Measurements from ENCODE around the gene STOM. TPM values are rescaled to one million over a fixed set of nuclear protein-coding genes. Genes with fewer than 3 reads are reported as not detected.

STOM gene
- total RNA-seq, 1 donor, result 114 TPM

- Histone ChIP-seq H4K20me1 (ENCODE audit: insufficient read depth, low read length) (peaks cover 36% of the 10 kb centered on the region), H3K4me2 (ENCODE audit: insufficient read depth, low read length) (peak overlapping the region; percentile 84), H3K4me3 (ENCODE audit: insufficient read depth, low read length) (peak overlapping the region; percentile 67), H3K9me3 (ENCODE audit: low read depth, low read length) (no peaks in the 10 kb centered on the region), H3K27ac (ENCODE audit: low read depth, low read length) (no peak overlapping the region), H3K79me2 (ENCODE audit: insufficient read depth, low read length) (peaks cover 49% of the 10 kb centered on the region), H3K36me3 (ENCODE audit: insufficient read depth, low read length) (peaks cover 43% of the 10 kb centered on the region), H2AFZ (ENCODE audit: low read length) (no peak overlapping the region), H3K27me3 (ENCODE audit: insufficient read depth, low read length) (no peaks in the 10 kb centered on the region), H3K4me1 (ENCODE audit: insufficient read depth, low read length) (peaks cover 22% of the 10 kb centered on the region)
- no peak for DNase-seq (ENCODE audit: insufficient read length, low spot score, missing footprints)
- TF ChIP-seq CTCF (IDR thresholded peaks at IDR 0.05; ENCODE audit: extremely low read depth, low read depth, low read length), result no peak
Observed at GRCh38 chr9:121300283-121301119, 69.5 kb downstream of the STOM start.

GRCh38 chr9:121299467-121300282 lies 70.4 kb downstream of the STOM start:
- Histone ChIP-seq H3K36me3 (ENCODE audit: insufficient read depth, low read length) (peaks cover 40% of the 10 kb centered on the region), H3K4me1 (ENCODE audit: insufficient read depth, low read length) (peaks cover 18% of the 10 kb centered on the region), H3K27me3 (ENCODE audit: insufficient read depth, low read length) (no peaks in the 10 kb centered on the region), H3K79me2 (ENCODE audit: insufficient read depth, low read length) (peaks cover 55% of the 10 kb centered on the region), H2AFZ (ENCODE audit: low read length) (no peak overlapping the region), H3K4me2 (ENCODE audit: insufficient read depth, low read length) (peak overlapping the region; percentile 84), H3K27ac (ENCODE audit: low read depth, low read length) (peak overlapping the region; percentile 50), H3K9me3 (ENCODE audit: low read depth, low read length) (no peaks in the 10 kb centered on the region), H3K4me3 (ENCODE audit: insufficient read depth, low read length) (peak overlapping the region; percentile 67), H4K20me1 (ENCODE audit: insufficient read depth, low read length) (peaks cover 36% of the 10 kb centered on the region)
- DNase-seq (ENCODE audit: insufficient read length, low spot score, missing footprints), result peak; percentile 94
- TF ChIP-seq CTCF (IDR thresholded peaks at IDR 0.05; ENCODE audit: extremely low read depth, low read depth, low read length), result no peak

- H3K4me3 ChIP-seq (ENCODE audit: insufficient read depth, low read length), result peak overlapping the region; percentile 67
- H3K27ac ChIP-seq (ENCODE audit: low read depth, low read length), result peak overlapping the region; percentile 50
- TF ChIP-seq CTCF (IDR thresholded peaks at IDR 0.05; ENCODE audit: extremely low read depth, low read depth, low read length), result no peak
- H3K4me1 ChIP-seq (ENCODE audit: insufficient read depth, low read length), result peaks cover 18% of the 10 kb centered on the region
- peak overlapping the region; percentile 17 for H2AFZ ChIP-seq (ENCODE audit: low read length)
- peaks cover 36% of the 10 kb centered on the region for H4K20me1 ChIP-seq (ENCODE audit: insufficient read depth, low read length)
- no peaks in the 10 kb centered on the region for H3K9me3 ChIP-seq (ENCODE audit: low read depth, low read length)
- peak; percentile 96 for DNase-seq (ENCODE audit: insufficient read length, low spot score, missing footprints)
- peaks cover 62% of the 10 kb centered on the region for H3K79me2 ChIP-seq (ENCODE audit: insufficient read depth, low read length)
- no peaks in the 10 kb centered on the region for H3K27me3 ChIP-seq (ENCODE audit: insufficient read depth, low read length)
- peak overlapping the region; percentile 84 for H3K4me2 ChIP-seq (ENCODE audit: insufficient read depth, low read length)
- H3K36me3 ChIP-seq (ENCODE audit: insufficient read depth, low read length), result peaks cover 37% of the 10 kb centered on the region
Observed at GRCh38 chr9:121298689-121299466, 71.2 kb downstream of the STOM start.
